Measurements from ENCODE around the gene AMBP. TPM values are rescaled to one million over a fixed set of nuclear protein-coding genes. Genes with fewer than 3 reads are reported as not detected.

Gene AMBP
- total RNA-seq: 100 to 1,000 TPM in 1 of 2 donors, 10 to 100 TPM in 1; 53.4 to 307 TPM

DNA sequence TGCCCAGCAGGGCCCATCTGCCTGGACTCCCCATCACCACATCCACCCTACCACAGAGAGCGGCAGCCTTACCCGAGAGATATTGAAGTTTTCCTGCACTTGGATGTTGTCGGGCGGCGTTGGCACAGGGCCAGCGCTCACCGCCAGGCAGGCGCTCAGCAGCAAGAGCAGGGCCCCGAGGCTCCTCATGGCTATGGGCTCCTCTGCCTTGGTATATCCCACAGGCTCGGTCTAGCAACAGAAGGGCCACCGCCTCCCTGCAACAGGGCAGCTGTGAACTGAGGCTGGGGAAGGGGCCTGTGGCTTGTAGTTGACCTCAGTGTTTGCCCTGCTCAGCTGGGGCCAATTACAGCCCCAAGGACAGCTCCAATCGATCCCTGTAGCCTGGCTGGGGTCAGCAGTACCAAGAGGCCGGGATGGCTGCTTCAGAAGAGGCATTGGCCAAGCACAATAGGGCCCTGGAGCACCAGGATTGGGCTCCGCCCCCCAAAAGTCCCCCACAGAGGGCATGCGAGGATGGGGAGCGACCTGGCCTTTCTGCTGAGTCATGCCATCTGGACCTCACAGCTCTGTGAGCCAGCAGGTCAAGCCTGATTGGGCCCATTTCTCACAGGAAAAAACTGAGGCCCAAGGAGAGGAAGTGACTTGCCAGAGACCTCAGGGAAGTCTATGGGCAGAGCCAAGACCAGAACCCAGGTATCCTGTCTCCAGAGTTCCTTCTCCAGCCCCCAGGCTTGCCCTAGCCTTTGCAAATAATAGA, at the start of gene AMBP:
Gene AMBP, minus strand, starts transcription at position 280 of the 760 bp plus-strand sequence. Its CDS starts 91 bp downstream, at position 189.
- intact Hi-C loops (cut with DNase I): no loop called here
- Histone ChIP-seq H3K27ac (peak within 1 kb of the TSS; percentile 32 to 72 (median 60)), H3K4me3 (no peak within 1 kb of the TSS), H3K9me3 (no peaks in the 10 kb centered on the region), H3K36me3 (replicated peaks in 1 of 2; ENCODE audit: insufficient read depth in 1 of 2, low read depth in 2 of 2) (no peaks in the 10 kb centered on the region), H3K4me1 (peaks cover 64% of the 10 kb centered on the region), H3K27me3 (no peaks in the 10 kb centered on the region)
- WGBS, 2 donors: 9 to 28% methylated on average over 6 to 16 of the region's 16 CpGs
- DNase-seq: peak; percentile 56 to 71 (median 66)
- peak; percentile 24 for ATAC-seq
- TF ChIP-seq, protein P1, sequence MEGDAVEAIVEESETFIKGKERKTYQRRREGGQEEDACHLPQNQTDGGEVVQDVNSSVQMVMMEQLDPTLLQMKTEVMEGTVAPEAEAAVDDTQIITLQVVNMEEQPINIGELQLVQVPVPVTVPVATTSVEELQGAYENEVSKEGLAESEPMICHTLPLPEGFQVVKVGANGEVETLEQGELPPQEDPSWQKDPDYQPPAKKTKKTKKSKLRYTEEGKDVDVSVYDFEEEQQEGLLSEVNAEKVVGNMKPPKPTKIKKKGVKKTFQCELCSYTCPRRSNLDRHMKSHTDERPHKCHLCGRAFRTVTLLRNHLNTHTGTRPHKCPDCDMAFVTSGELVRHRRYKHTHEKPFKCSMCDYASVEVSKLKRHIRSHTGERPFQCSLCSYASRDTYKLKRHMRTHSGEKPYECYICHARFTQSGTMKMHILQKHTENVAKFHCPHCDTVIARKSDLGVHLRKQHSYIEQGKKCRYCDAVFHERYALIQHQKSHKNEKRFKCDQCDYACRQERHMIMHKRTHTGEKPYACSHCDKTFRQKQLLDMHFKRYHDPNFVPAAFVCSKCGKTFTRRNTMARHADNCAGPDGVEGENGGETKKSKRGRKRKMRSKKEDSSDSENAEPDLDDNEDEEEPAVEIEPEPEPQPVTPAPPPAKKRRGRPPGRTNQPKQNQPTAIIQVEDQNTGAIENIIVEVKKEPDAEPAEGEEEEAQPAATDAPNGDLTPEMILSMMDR (IDR thresholded peaks at IDR 0.05): no peak
- peak in 1 of 3 donors; percentile 31 for TF ChIP-seq POLR2A (IDR thresholded peaks at IDR 0.05)

DNA sequence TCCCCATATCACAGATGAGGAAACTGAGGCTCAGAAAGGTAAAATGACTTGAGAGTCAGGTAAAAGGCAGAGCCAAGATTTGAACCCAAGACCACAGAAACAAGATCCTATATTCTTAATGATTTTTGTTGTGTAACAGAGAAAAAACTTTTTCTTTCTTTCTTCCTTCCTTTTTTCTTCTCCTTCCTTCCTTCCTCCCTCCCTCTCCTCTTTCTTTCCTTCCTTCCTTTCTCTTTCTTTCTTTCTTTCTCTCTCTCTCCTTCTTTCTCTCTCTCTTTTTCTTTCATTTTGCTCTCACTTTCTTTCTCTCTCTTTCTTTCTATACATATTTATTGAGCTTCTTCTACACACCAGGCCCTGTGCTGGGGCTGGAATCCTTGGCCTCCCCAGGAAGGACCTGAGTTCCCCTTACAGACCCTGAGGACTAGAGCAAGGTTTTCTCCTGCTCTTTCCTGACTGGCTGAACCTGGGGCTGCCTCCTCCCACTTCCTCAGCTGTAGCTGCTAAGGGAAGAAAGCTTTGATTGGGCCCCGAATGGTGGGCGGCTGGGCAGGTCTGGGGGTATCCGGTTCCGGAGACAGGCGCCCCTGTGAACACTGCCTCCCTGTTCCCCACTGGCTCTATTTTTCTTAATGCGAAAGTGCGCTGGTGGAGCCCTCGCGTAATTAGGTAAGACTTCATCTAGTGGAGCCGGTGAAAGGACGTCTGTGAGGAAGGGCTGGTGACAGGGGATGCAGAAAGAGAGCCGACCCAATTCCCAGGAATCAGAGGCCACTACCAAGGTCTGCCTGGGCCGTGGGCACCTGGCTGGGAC, 48.4 kb upstream of the AMBP start:
- H3K36me3 ChIP-seq (replicated peaks in 1 of 2; ENCODE audit: insufficient read depth in 1 of 2, low read depth in 2 of 2): no peaks in the 10 kb centered on the region
- intact Hi-C loops (cut with DNase I): no loop called here
- DNase-seq: no peak
- WGBS, 2 donors: 81 to 90% methylated on average over 7 to 13 of the region's 13 CpGs
- no peaks in the 10 kb centered on the region for H3K9me3 ChIP-seq
- H3K4me3 ChIP-seq: no peak overlapping the region
- ATAC-seq: no peak
- H3K4me1 ChIP-seq: peaks cover 5% of the 10 kb centered on the region
- no peak overlapping the region for H3K27ac ChIP-seq
- no peaks in the 10 kb centered on the region for H3K27me3 ChIP-seq
- TF ChIP-seq, protein P1 (IDR thresholded peaks at IDR 0.05): no peak
- no peak for TF ChIP-seq POLR2A (IDR thresholded peaks at IDR 0.05)

DNA sequence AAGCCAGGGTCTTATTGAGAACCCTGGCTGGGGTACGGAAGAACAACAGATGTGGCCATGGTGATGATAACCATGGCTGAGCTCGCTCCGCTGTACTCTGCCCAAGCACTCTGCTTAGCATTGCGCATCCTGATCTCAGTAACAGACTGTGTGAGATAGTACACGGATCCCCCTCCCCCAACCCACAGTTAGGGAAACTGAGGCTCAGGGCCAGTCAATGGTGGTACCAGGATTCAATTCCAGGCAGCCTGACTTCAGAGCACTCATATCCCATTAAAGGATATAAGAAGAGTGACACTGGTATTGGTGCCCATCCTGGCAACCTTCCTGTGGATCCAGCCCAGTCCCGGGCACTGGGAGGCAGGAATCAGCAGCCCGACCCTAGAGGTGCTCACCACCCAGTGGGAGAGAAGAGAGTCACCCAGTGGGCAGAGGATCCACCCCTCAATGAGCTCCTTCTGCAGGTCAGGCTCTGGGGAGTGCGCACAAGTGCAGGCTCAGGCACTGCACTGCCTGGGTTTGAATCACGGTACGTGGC, 47.4 kb upstream of the AMBP start:
- no peak for DNase-seq
- intact Hi-C loops (cut with DNase I): no loop called here
- Histone ChIP-seq H3K4me3 (no peak overlapping the region), H3K4me1 (peaks cover 5% of the 10 kb centered on the region), H3K27ac (no peak overlapping the region), H3K9me3 (no peaks in the 10 kb centered on the region), H3K27me3 (no peaks in the 10 kb centered on the region), H3K36me3 (replicated peaks in 1 of 2; ENCODE audit: insufficient read depth in 1 of 2, low read depth in 2 of 2) (no peaks in the 10 kb centered on the region)
- ATAC-seq: no peak
- 70 to 100% methylated on average over 4 to 10 of the region's 10 CpGs for WGBS, 2 donors
- TF ChIP-seq, protein P1 (IDR thresholded peaks at IDR 0.05): no peak
- TF ChIP-seq POLR2A (IDR thresholded peaks at IDR 0.05): no peak

DNA sequence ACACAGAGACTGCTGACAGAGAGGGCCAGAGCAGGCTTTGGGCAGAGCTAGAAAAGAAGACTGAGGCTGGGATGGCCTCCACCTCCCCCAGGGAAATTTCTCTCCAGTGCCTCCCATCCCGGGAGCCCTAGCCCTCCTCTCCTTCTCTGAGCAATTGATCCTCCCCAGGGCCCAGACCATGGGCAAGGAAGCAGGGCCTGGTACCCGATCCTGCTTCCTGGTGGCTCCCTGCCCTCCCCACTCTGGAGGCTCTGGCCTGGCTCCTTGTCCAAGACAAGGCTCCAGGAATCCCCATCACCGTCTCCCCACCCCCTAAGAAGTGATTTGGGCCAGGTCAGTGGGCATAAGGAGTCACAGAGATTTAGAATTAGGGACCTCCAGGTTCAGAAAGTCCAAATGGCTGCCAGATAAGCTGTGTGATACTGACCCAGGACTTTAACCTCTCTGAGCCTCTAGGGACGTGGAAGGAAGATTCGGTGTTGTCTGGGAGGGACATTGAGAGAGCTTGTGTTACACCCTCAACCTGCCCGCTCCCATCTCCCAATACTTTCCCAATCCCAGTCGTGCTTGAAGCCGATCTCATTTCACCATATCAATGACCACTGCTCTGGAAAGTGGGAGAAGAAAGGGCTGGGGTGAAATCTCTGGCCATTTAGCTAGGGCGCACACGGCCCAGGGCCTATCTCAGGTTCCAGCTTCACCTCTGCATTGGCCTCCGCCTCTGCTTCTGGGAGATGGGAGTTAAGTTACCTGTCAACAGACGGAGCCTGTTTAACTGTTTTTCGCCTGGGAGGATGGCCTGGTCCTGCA, 46.8 kb upstream of the AMBP start:
- intact Hi-C loops (cut with DNase I): no loop called here
- Histone ChIP-seq H3K27ac (no peak overlapping the region), H3K36me3 (replicated peaks in 1 of 2; ENCODE audit: insufficient read depth in 1 of 2, low read depth in 2 of 2) (no peaks in the 10 kb centered on the region), H3K4me1 (peaks cover 10% of the 10 kb centered on the region), H3K9me3 (no peaks in the 10 kb centered on the region), H3K27me3 (no peaks in the 10 kb centered on the region), H3K4me3 (no peak overlapping the region)
- no peak for DNase-seq
- TF ChIP-seq, protein P1 (IDR thresholded peaks at IDR 0.05): no peak
- TF ChIP-seq POLR2A (IDR thresholded peaks at IDR 0.05): no peak
- WGBS, 2 donors: 82 to 85% methylated on average over 11 to 13 of the region's 13 CpGs
- no peak for ATAC-seq
